Esophagus squamous epithelium (tissue), 5 donors: Measurements from ENCODE around the gene EPB41L4A. TPM values are rescaled to one million over a fixed set of nuclear protein-coding genes. Genes with fewer than 3 reads are reported as not detected.
"Not testable (repeated sequence)": the region's sequence is repeated elsewhere in the genome, so short reads cannot be mapped to it uniquely, and the experiment has no call there.

ENCODE experiments used
- DNase-seq: peaks from one replicate; lab custom pipeline; 2025; lab: John Stamatoyannopoulos, UW
- H3K27ac ChIP-seq, 4 donors: fragments of 200-600 bp; sonication (generic); one replicate each; pipeline ENCODE4 v1.5.1; 2016 to 2019; ENCODE audit warnings: mild to moderate bottlenecking in 1 of 4
- H3K27me3 ChIP-seq, 4 donors: fragments of 200-600 bp; sonication (generic); 1 replicate in 3 of 4; 2 replicates in 1 of 4; pipeline versions ENCODE4 v1.5.1 to v1.6.0; 2017 to 2021; ENCODE audit warnings: antibody characterized with exemption in 1 of 4
- H3K36me3 ChIP-seq, 3 donors: fragments of 200-600 bp; sonication (generic); one replicate each; pipeline ENCODE4 v1.5.1; 2016 to 2019
- H3K4me1 ChIP-seq, 3 donors: fragments of 200-600 bp; sonication (generic); one replicate each; pipeline ENCODE4 v1.5.1; 2017 to 2019
- H3K4me3 ChIP-seq, 4 donors: fragments of 200-600 bp; sonication (generic); 1 replicate in 3 of 4; 2 replicates in 1 of 4; pipeline ENCODE4 v1.5.1; 2016 to 2019; ENCODE audit warnings: mild to moderate bottlenecking in 2 of 4, moderate library complexity in 1 of 4
- H3K9me3 ChIP-seq, 3 donors: fragments of 200-600 bp; sonication (generic); one replicate each; pipeline ENCODE4 v1.5.1; 2016 to 2019
- CTCF ChIP-seq, 6 experiments: fragments of 450-650 bp in 4 of 6; fragments of 200-600 bp in 2 of 6; sonication (generic) in 2 of 6; IDR thresholded peaks; one replicate each; pipeline ENCODE4 v1.5.1; 2016 to 2019; ENCODE audit warnings: antibody characterized with exemption in 6 of 6, mild to moderate bottlenecking in 4 of 6, moderate library complexity in 4 of 6
- POLR2A ChIP-seq, 4 donors: fragments of 450-650 bp; IDR thresholded peaks; one replicate each; pipeline ENCODE4 v1.6.1; 2017; ENCODE audit warnings: antibody characterized with exemption in 4 of 4, mild to moderate bottlenecking in 4 of 4, moderate library complexity in 3 of 4
- whole genome bisulfite sequencing, 2 donors: methylation state at CpG; one replicate each; pipeline ENCODE4 v1.1.5; 2018; 5-methylcytosine and 5-hydroxymethylcytosine counted together
- intact Hi-C: fragments of 100-400 bp; cut with DNase I; formaldehyde crosslinking; loops from one replicate; pipeline ENCODE4 v1.15.0; 2022
- total RNA-seq, 4 donors: library from RNA; depleted of rRNA; stranded (reverse); fragments of >200 nt; gene quantifications; one replicate each; pipeline ENCODE4 v1.1.0, GENCODE V29; 2016
- donor health status: DM: yes; HTN: yes; CAD: no.

Gene EPB41L4A
- total RNA-seq, 4 donors from 2014 or later: 18.9 to 25.9 (median 20.7) TPM

- Histone ChIP-seq H3K4me3 (no peak overlapping the region), H3K4me1 (no peaks in the 10 kb centered on the region), H3K27ac (no peak overlapping the region), H3K27me3 (no peaks in the 10 kb centered on the region), H3K36me3 (peaks cover 0 to 12% (median 0%) of the 10 kb centered on the region in 3 donors), H3K9me3 (no peaks in the 10 kb centered on the region)
- intact Hi-C loops: loop anchor here (5.0 kb wide), 1 partner anchor 213 kb away; no protein-coding TSS in a partner anchor
- 81 to 85% methylated on average over 4 of the region's 4 CpGs for WGBS, 2 donors
- no peak for DNase-seq
- no peak for TF ChIP-seq POLR2A (IDR thresholded peaks at IDR 0.05)
- no peak for TF ChIP-seq CTCF (IDR thresholded peaks at IDR 0.05)
Measured at GRCh38 chr5:112208699-112209615, 210.1 kb downstream of the EPB41L4A start.

GRCh38 chr5:112208195-112208594, 210.9 kb downstream of the EPB41L4A start:
- H3K27me3 ChIP-seq, H3K9me3 ChIP-seq, H3K27ac ChIP-seq, H3K4me1 ChIP-seq, DNase-seq, H3K4me3 ChIP-seq: not testable (repeated sequence)
- intact Hi-C loops: loop anchor here (5.0 kb wide), 1 partner anchor 214 kb away; no protein-coding TSS in a partner anchor
- 100% methylated on average over 3 of the region's 3 CpGs for WGBS, 2 donors
- H3K36me3 ChIP-seq: peaks cover 0 to 19% (median 0%) of the 10 kb centered on the region in 3 donors

GRCh38 chr5:112205846-112206245, 213.2 kb downstream of the EPB41L4A start:
- no peak for DNase-seq
- intact Hi-C loops: loop anchor here (5.0 kb wide), 1 partner anchor 216 kb away; no protein-coding TSS in a partner anchor
- Histone ChIP-seq H3K9me3 (no peaks in the 10 kb centered on the region), H3K27me3 (no peaks in the 10 kb centered on the region), H3K27ac (no peak overlapping the region), H3K4me1 (peaks cover 0 to 9% (median 5%) of the 10 kb centered on the region in 3 donors), H3K36me3 (peaks cover 0 to 40% (median 0%) of the 10 kb centered on the region in 3 donors), H3K4me3 (no peak overlapping the region)
- TF ChIP-seq CTCF (IDR thresholded peaks at IDR 0.05) (no peak), POLR2A (IDR thresholded peaks at IDR 0.05) (no peak)
- WGBS, 2 donors: 43 to 79% methylated on average over 4 of the region's 4 CpGs

GRCh38 chr5:112203229-112203628, 215.8 kb downstream of the EPB41L4A start:
- Histone ChIP-seq H3K27ac (peak overlapping the region in 1 of 4 donors; percentile 10), H3K4me1 (peaks cover 0 to 9% (median 5%) of the 10 kb centered on the region in 3 donors), H3K9me3 (no peaks in the 10 kb centered on the region), H3K4me3 (no peak overlapping the region), H3K36me3 (peaks cover 0 to 55% (median 0%) of the 10 kb centered on the region in 3 donors), H3K27me3 (no peaks in the 10 kb centered on the region)
- intact Hi-C loops: no loop called here
- WGBS, 2 donors: 32 to 68% methylated on average over 4 of the region's 4 CpGs
- no peak for TF ChIP-seq CTCF (IDR thresholded peaks at IDR 0.05)
- TF ChIP-seq POLR2A (IDR thresholded peaks at IDR 0.05): no peak
- DNase-seq: no peak

GRCh38 chr5:112202694-112203093, 216.4 kb downstream of the EPB41L4A start:
- H3K27ac ChIP-seq: peak overlapping the region in 1 of 4 donors; percentile 10
- H3K4me3 ChIP-seq: no peak overlapping the region
- TF ChIP-seq CTCF (IDR thresholded peaks at IDR 0.05) (no peak), POLR2A (IDR thresholded peaks at IDR 0.05) (no peak)
- H3K36me3 ChIP-seq: peaks cover 0 to 55% (median 0%) of the 10 kb centered on the region in 3 donors
- no peaks in the 10 kb centered on the region for H3K27me3 ChIP-seq
- no peak for DNase-seq
- WGBS, 2 donors: 85% methylated on average over 2 of the region's 2 CpGs; no CpG with 5 or more reads in 1 of the 2 donors
- H3K9me3 ChIP-seq: no peaks in the 10 kb centered on the region
- peaks cover 0 to 9% (median 5%) of the 10 kb centered on the region in 3 donors for H3K4me1 ChIP-seq
- intact Hi-C loops: no loop called here
